ENCODE results near the gene KIAA1328. TPM values are rescaled to one million over a fixed set of nuclear protein-coding genes. Genes with fewer than 3 reads are reported as not detected.

Gene KIAA1328
- total RNA-seq, 1 donor from 2014 or later, result 8.4 TPM

DNA sequence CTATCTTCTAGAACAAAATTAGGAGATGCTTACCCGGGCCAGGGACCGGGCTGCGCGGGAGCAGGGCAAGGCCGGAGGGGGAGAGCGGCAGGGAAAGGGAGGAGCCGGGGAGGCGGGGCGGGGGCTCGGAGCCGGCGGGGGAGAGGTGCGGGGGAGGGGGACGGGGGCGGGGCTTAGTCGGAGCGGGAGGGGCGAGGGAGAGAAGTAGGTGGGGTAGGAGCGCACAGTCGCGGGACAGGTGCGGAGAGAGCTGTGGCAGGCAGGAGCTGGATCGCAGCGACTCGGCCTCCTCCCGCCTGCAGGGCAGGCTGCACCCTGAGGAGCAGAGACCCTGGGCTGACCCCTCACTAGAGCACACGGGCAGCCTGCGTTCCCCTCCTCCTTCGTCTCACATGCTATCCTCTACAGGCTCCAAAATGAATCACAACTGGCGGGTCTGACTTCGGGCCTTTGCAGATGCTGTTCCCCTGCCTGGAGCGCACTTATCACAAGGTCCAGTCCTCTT lies 446.4 kb downstream of the KIAA1328 start:
- intact Hi-C loops (cut with DNase I), result no loop called here
- H3K9me3 ChIP-seq, result no peaks in the 10 kb centered on the region
- no peaks in the 10 kb centered on the region for H3K4me1 ChIP-seq
- H3K4me3 ChIP-seq, result no peak overlapping the region
- no peak for DNase-seq (ENCODE audit: low spot score in 2 of 2)
- no peaks in the 10 kb centered on the region for H3K36me3 ChIP-seq
- no peaks in the 10 kb centered on the region for H3K27me3 ChIP-seq
- TF ChIP-seq, protein P1, sequence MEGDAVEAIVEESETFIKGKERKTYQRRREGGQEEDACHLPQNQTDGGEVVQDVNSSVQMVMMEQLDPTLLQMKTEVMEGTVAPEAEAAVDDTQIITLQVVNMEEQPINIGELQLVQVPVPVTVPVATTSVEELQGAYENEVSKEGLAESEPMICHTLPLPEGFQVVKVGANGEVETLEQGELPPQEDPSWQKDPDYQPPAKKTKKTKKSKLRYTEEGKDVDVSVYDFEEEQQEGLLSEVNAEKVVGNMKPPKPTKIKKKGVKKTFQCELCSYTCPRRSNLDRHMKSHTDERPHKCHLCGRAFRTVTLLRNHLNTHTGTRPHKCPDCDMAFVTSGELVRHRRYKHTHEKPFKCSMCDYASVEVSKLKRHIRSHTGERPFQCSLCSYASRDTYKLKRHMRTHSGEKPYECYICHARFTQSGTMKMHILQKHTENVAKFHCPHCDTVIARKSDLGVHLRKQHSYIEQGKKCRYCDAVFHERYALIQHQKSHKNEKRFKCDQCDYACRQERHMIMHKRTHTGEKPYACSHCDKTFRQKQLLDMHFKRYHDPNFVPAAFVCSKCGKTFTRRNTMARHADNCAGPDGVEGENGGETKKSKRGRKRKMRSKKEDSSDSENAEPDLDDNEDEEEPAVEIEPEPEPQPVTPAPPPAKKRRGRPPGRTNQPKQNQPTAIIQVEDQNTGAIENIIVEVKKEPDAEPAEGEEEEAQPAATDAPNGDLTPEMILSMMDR (IDR thresholded peaks at IDR 0.05), result no peak
- H3K27ac ChIP-seq, result no peak overlapping the region

DNA sequence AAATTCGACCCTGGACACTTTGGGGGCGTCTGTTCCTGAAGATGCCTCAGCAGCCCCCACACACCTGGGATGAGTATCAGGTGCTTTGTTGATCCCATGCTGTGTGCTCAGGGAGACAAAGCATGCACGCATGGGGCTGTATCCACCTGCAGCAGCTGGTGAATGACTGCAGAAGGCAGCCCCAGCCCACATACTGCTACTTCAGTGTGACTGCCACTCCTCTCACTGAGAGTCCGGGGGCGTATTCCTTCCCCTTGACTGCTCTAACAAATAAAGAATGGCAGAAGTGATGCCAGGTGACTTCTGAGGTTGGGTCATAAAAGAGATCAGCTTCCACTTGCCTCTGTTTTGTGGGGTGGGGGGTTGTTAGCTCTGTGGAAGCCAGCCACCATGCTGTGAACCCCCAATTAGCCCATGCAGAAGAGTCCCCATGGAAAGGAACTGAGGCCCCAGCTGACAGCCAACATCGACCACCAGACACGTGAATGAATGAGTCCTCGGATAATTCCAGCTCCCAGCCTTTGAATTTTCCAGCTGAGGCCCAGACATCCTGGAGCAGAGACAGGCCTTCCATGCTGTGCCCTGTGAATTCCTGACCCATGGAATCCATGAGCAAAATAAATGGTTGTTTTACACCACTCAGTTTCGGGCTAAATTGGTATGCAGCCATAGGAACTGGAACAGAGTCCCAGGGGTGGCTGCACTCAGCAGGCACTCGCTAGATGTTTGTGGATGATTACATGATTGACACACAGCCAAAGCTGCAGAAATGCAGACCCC lies 447.4 kb downstream of the KIAA1328 start:
- TF ChIP-seq, protein P1 (IDR thresholded peaks at IDR 0.05), result no peak
- H3K9me3 ChIP-seq, result no peaks in the 10 kb centered on the region
- no peak overlapping the region for H3K27ac ChIP-seq
- no peaks in the 10 kb centered on the region for H3K36me3 ChIP-seq
- intact Hi-C loops (cut with DNase I), result no loop called here
- no peaks in the 10 kb centered on the region for H3K4me1 ChIP-seq
- no peaks in the 10 kb centered on the region for H3K27me3 ChIP-seq
- H3K4me3 ChIP-seq, result no peak overlapping the region
- DNase-seq (ENCODE audit: low spot score in 2 of 2), result no peak

DNA sequence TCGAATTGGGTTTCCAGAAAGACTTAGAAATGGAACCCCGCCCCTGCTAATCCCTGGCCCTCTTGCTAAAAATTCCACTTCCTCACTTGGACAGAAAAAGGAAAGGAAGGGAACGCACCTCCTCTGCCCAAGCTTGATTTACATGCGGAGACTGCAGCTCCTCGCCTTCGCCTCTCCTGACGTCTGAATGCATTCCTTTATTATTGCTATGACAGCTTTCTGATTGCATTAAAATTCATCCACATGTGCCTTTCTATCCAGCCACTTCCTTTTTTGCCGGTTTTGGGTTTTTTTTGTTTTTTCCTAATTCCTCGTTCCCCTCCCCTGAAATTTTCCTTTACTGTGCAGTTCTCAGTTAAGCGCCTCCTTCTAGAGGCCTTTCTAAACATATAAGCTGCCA lies 448.9 kb downstream of the KIAA1328 start:
- TF ChIP-seq, protein P1 (IDR thresholded peaks at IDR 0.05), result no peak
- no peaks in the 10 kb centered on the region for H3K4me1 ChIP-seq

More for the DNA sequence above, 448.9 kb downstream of the KIAA1328 start:
- H3K27ac ChIP-seq, result no peak overlapping the region
- no peaks in the 10 kb centered on the region for H3K27me3 ChIP-seq
- DNase-seq (ENCODE audit: low spot score in 2 of 2), result no peak
- intact Hi-C loops (cut with DNase I), result no loop called here
- H3K4me3 ChIP-seq, result no peak overlapping the region
- no peaks in the 10 kb centered on the region for H3K36me3 ChIP-seq
- H3K9me3 ChIP-seq, result no peaks in the 10 kb centered on the region

Other genes with a start within 250 kb of the KIAA1328 start
- gene TPGS2, start 125 bp upstream of the KIAA1328 start, total RNA-seq, result 165 TPM

All from ascending aorta (tissue), 2 donors.